Measurements from ENCODE around the gene PAM. TPM values are rescaled to one million over a fixed set of nuclear protein-coding genes. Genes with fewer than 3 reads are reported as not detected.

The PAM gene
- polyA plus RNA-seq, 3 donors: 174 to 199 (median 177) TPM

- no peak for DNase-seq
Observed at GRCh38 chr5:102855681-102856388, 100.7 kb downstream of the PAM start.

GRCh38 chr5:102856389-102856777 is 101.3 kb downstream of the PAM start:
- no peak for DNase-seq

GRCh38 chr5:102857076-102857818 is 102.1 kb downstream of the PAM start:
- no peak for DNase-seq

- no peak for DNase-seq
Observed at GRCh38 chr5:102858221-102858620, 103.1 kb downstream of the PAM start.

- no peak for DNase-seq
Observed at GRCh38 chr5:102858808-102859207, 103.7 kb downstream of the PAM start.

GRCh38 chr5:102860035-102860434 is 104.9 kb downstream of the PAM start:
- no peak for DNase-seq

- DNase-seq: no peak
Observed at GRCh38 chr5:102863058-102863457, 108.0 kb downstream of the PAM start.

- DNase-seq: no peak
Observed at GRCh38 chr5:102863764-102864560, 108.9 kb downstream of the PAM start.

- DNase-seq: no peak
Observed at GRCh38 chr5:102865171-102865509, 110.0 kb downstream of the PAM start.

- DNase-seq: peak; percentile 76
Observed at GRCh38 chr5:102865510-102866236, 110.6 kb downstream of the PAM start.

- DNase-seq: no peak
Observed at GRCh38 chr5:102866237-102866600, 111.1 kb downstream of the PAM start.

GRCh38 chr5:102867992-102868662 is 113.0 kb downstream of the PAM start:
- DNase-seq: no peak

GRCh38 chr5:102869230-102869629 is 114.1 kb downstream of the PAM start:
- DNase-seq: no peak

- no peak for DNase-seq
Observed at GRCh38 chr5:102873379-102873932, 118.4 kb downstream of the PAM start.

- no peak for DNase-seq
Observed at GRCh38 chr5:102874054-102874453, 118.9 kb downstream of the PAM start.

GRCh38 chr5:102875721-102876123 is 120.6 kb downstream of the PAM start:
- peak; percentile 41 for DNase-seq

- DNase-seq: no peak
Observed at GRCh38 chr5:102876610-102877009, 121.5 kb downstream of the PAM start.

- no peak for DNase-seq
Observed at GRCh38 chr5:102879741-102880140, 124.6 kb downstream of the PAM start.

- DNase-seq: no peak
Observed at GRCh38 chr5:102886586-102886985, 131.5 kb downstream of the PAM start.

- DNase-seq: no peak
Observed at GRCh38 chr5:102888483-102888882, 133.4 kb downstream of the PAM start.

- no peak for DNase-seq
Observed at GRCh38 chr5:102889033-102889432, 133.9 kb downstream of the PAM start.

Data from renal pelvis (tissue), 4 donors.